Testis (tissue), 2 donors: Measurements from ENCODE around the gene GTPBP4.

ENCODE experiments used
- POLR2A ChIP-seq: fragments of 450-650 bp; IDR thresholded peaks from one replicate; pipeline ENCODE4 v1.6.1; 2017; ENCODE audit warnings: antibody characterized with exemption, mild to moderate bottlenecking, moderate library complexity
- TF ChIP-seq, protein P1 (sequence below), 3 experiments: fragments of 450-650 bp in 2 of 3; fragments of 200-600 bp in 1 of 3; sonication (generic) in 1 of 3; IDR thresholded peaks; one replicate each; pipeline ENCODE4 v1.5.1; 2016 to 2019; ENCODE audit warnings: antibody characterized with exemption in 3 of 3, mild to moderate bottlenecking in 2 of 3, moderate library complexity in 1 of 3

DNA sequence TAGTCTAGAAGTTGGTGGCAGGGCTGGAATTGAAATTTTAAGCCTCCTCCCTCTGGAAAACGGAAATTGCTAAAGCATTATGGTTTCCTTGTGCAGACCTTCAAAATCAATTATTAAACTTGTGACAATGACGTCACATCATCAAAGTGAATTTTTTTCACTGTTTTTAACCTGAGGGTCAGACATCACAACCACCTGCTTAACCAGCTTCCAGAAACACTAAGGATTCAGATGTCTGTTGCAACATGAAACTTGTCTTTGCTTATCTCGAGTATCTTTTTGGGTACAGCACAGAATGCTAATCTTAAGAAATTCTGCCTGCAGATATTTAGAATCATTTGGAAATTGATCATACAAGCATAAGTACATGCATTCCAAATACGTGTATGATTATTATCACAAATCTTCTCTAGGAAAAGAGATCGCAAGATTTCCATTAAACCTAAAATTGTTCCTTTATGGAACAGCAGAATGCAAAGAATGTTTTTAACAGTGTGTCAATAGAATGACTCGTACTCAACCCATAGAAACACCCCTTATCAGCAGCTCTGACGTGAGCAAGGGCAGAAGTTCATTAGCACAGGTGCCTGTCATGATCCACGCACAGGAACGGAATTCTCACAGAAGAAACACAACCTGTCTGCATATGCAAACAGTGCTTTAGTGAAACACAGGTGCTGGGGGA, 4.1 kb upstream of the GTPBP4 start:
- TF ChIP-seq, protein P1, sequence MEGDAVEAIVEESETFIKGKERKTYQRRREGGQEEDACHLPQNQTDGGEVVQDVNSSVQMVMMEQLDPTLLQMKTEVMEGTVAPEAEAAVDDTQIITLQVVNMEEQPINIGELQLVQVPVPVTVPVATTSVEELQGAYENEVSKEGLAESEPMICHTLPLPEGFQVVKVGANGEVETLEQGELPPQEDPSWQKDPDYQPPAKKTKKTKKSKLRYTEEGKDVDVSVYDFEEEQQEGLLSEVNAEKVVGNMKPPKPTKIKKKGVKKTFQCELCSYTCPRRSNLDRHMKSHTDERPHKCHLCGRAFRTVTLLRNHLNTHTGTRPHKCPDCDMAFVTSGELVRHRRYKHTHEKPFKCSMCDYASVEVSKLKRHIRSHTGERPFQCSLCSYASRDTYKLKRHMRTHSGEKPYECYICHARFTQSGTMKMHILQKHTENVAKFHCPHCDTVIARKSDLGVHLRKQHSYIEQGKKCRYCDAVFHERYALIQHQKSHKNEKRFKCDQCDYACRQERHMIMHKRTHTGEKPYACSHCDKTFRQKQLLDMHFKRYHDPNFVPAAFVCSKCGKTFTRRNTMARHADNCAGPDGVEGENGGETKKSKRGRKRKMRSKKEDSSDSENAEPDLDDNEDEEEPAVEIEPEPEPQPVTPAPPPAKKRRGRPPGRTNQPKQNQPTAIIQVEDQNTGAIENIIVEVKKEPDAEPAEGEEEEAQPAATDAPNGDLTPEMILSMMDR (IDR thresholded peaks at IDR 0.05) = no peak
- no peak for TF ChIP-seq POLR2A
